GM20000 (cell line): Measurements from ENCODE around the gene RBM12.
"Not testable (repeated sequence)": the region's sequence is repeated elsewhere in the genome, so short reads cannot be mapped to it uniquely, and the experiment has no call there.

Source experiments
- DNase-seq: peaks from one replicate; pipeline ENCODE4 v3.0.0; 2012; ENCODE audit warnings: low spot score
- TF ChIP-seq, protein P1 (sequence below): IDR thresholded peaks from 2 replicates; pipeline ENCODE4 v1.5.1; 2012; ENCODE audit warnings: mild to moderate bottlenecking, control low read depth; ENCODE audit errors: extremely low read depth, missing control alignments

The RBM12 gene, protein sequence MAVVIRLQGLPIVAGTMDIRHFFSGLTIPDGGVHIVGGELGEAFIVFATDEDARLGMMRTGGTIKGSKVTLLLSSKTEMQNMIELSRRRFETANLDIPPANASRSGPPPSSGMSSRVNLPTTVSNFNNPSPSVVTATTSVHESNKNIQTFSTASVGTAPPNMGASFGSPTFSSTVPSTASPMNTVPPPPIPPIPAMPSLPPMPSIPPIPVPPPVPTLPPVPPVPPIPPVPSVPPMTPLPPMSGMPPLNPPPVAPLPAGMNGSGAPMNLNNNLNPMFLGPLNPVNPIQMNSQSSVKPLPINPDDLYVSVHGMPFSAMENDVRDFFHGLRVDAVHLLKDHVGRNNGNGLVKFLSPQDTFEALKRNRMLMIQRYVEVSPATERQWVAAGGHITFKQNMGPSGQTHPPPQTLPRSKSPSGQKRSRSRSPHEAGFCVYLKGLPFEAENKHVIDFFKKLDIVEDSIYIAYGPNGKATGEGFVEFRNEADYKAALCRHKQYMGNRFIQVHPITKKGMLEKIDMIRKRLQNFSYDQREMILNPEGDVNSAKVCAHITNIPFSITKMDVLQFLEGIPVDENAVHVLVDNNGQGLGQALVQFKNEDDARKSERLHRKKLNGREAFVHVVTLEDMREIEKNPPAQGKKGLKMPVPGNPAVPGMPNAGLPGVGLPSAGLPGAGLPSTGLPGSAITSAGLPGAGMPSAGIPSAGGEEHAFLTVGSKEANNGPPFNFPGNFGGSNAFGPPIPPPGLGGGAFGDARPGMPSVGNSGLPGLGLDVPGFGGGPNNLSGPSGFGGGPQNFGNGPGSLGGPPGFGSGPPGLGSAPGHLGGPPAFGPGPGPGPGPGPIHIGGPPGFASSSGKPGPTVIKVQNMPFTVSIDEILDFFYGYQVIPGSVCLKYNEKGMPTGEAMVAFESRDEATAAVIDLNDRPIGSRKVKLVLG

DNA sequence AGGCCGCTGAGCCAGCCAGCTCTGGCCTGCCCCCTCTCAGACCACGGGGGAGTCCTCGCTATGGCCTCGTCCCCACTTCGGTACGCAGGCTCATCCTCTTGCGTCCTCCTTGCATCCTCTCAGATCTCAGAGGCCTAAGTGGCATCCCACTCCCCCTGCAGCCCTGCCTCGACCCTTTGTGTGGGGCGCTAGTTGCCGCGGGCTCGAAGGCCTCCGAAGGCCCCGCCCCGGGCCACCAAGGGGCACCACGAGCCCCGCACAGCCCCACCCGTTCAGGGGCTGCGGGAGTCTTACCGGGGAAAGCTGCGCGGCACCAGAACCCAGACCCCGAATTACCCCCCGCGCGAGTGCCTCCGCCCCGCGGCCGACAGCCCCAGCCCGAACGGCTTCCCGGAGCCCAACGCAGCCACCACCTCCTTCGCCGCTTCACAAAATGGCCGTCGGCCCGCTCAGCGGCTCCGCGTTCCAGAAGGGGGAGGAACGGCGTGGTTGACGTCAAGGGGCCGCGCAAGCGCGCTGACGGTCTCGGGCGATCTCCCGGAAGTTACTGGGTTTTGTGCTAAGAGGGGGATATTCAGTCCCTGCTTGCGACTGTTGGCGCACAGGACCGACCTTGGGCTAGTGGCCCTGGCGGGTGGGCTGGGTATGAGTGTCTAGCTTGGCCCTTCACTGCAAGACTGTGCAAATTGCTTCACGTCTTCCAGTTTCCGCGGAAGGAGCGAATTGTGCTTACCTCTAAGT is at the start of gene RBM12, which contains the start of gene CPNE1:
RBM12 (minus strand) TSS at position 435 of the 741 bp plus-strand sequence. CDS start 9,578 bp downstream, outside the sequence.
CPNE1 (minus strand) TSS at position 435 of the 741 bp plus-strand sequence. CDS start 31,977 bp downstream, outside the sequence.
- TF ChIP-seq, protein P1, sequence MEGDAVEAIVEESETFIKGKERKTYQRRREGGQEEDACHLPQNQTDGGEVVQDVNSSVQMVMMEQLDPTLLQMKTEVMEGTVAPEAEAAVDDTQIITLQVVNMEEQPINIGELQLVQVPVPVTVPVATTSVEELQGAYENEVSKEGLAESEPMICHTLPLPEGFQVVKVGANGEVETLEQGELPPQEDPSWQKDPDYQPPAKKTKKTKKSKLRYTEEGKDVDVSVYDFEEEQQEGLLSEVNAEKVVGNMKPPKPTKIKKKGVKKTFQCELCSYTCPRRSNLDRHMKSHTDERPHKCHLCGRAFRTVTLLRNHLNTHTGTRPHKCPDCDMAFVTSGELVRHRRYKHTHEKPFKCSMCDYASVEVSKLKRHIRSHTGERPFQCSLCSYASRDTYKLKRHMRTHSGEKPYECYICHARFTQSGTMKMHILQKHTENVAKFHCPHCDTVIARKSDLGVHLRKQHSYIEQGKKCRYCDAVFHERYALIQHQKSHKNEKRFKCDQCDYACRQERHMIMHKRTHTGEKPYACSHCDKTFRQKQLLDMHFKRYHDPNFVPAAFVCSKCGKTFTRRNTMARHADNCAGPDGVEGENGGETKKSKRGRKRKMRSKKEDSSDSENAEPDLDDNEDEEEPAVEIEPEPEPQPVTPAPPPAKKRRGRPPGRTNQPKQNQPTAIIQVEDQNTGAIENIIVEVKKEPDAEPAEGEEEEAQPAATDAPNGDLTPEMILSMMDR, result no peak
- DNase-seq, result peak; percentile 97

DNA sequence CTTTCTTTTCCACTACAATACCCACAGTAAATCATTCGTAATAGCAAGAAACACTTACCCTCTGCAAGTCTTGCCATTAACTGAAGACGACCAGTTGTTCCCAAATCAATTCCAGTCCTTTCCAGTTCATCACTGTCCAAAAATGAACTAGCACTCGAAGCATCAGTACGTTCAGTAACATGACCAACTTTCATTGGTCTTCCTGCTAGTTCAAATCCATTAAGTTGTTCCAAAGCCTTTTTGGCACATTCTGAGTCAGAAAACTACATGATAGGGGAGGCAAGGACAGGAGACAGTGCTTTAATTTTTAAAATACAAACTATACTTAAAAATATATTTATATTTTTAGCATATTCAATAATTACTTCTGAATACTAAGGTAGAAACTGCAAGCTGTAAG is 49.4 kb upstream of the RBM12 start:
- TF ChIP-seq, protein P1, result no peak
- DNase-seq, result no peak

DNA sequence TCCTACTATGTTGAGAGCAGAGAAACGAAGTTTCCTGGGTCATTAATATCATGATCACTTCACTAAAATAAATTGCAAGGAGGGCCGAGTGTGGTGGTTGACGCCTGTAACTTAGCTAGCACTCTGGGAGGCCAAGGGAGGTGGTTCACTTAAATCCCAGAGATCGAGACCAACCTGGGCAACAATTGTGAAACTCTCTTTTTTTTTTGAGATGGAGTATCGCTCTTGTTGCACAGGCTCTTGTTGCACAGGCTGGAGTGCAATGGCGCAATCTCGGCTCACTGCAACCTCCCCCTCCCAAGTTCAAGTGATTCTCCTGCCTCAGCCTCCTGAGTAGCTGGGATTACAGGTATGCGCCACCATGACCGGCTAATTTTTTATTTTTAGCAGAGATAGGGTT is 48.4 kb upstream of the RBM12 start:
- DNase-seq, result not testable (repeated sequence)

DNA sequence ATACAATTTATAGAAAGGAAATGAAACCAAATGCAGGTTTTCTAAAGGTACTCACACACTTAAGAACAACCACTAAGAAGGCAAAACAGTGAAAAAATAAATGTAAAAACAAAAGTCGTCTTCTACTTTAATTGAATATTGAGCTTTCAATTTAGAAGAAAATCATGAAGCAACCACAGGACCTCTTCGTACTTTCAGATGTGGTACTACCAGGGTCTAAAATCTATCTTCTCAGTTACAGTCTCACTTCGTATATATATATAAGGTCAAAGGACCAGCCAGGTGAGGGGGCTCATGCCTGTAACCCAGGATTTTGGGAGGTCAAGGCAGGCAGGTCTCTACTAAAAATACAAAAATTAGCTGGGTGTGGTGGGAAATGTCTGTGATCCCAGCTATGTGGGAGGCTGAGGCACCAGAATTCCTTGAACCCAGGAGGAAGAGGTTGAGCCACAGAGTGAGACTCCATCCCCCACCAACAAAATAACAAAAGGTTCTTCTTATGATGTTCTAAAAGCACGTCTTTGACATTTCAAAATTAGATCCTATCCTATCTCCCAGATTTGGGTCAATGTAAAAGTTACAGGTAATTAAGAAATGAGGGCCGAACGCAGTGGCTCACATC is 47.0 kb upstream of the RBM12 start:
- TF ChIP-seq, protein P1, result no peak

DNA sequence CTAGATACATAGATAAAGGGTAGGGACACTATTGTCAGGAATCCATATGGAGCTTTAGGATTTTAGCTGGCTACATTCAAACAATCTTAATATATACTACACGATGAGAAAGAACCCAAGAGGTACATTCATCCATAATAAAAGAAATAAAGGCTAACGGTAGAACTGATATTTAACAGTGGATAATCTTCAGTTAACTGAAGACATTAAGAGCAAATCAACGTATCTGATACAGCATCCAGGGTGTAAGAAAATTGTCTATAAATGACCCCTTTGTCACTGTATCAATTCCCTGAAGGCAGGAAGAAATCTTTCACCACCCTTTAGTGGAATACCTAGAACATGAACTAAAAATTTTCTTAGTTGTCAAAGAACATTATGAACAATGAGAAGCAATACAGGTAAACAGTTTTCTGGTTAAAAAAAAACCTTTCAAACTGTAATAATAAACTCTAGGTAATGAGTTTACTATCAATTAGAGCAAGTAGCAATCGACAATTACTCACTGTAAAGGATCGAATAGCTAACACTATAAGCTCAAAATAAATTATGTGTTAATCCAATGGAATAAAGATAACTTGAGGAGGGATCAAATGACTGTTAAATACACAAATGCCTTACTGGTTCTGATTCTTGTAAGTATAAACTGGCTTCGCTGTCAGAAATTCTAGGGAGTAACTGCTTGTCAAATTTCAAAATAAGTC is 46.3 kb upstream of the RBM12 start:
- no peak for DNase-seq
- TF ChIP-seq, protein P1, result no peak

More for the DNA sequence above, 47.0 kb upstream of the RBM12 start:
- DNase-seq, result no peak

DNA sequence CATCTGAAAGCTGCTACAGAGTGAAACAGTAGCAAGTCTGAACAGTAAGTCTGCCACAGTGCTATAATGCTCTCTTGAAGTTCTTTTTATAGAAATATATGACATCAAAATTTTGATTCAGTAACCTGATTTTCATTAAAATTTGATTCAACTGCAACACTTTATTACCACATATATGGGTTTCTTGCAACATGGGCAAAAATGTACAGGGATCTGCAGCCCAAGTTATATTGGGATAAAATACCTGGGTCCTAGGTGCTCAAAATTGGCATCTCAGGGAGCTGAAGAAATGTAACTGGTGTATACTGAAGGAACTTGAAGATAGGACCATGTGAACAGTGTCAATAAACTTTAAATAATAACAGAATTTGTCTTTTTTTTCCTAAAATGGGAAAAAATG is 45.3 kb upstream of the RBM12 start:
- no peak for DNase-seq
- TF ChIP-seq, protein P1, result no peak
